Right lobe of liver (tissue), 4 donors: Measurements from ENCODE around the gene HSPA6.
"Not testable (repeated sequence)": the region's sequence is repeated elsewhere in the genome, so short reads cannot be mapped to it uniquely, and the experiment has no call there.

Experiments
- CTCF ChIP-seq, 4 donors: fragments of 200-600 bp in 3 of 4; fragments of 450-650 bp in 1 of 4; IDR thresholded peaks; one replicate each; pipeline versions ENCODE4 v1.5.1 to v1.8.0; 2016 to 2022; ENCODE audit warnings: antibody characterized with exemption in 4 of 4, mild to moderate bottlenecking in 2 of 4
- POLR2A ChIP-seq: fragments of 450-650 bp; IDR thresholded peaks from one replicate; pipeline ENCODE4 v1.6.1; 2017; ENCODE audit warnings: antibody characterized with exemption, mild to moderate bottlenecking
- donor health status: DM: no; HTN: no; CAD: no.
- donor health status: DM: no; HTN: no; CAD: no.
- donor health status: DM: no; HTN: yes; CAD: no.

GRCh38 chr1:161557506-161558450 is 33.4 kb downstream of the HSPA6 start:
- not testable (repeated sequence) for TF ChIP-seq POLR2A; CTCF (IDR thresholded peaks at IDR 0.05)
